MM.1S (cell line): ENCODE measurements around the gene SH3D19.

Experiments
- DNase-seq: peaks from one replicate; pipeline ENCODE4 v3.0.0-alpha.2; 2015
- H2AFZ ChIP-seq: fragments of 300-600 bp; sonication (generic); 2 replicates; pipeline ENCODE4 v1.6.0; 2016; ENCODE audit warnings: antibody characterized with exemption, low read length
- H3F3A ChIP-seq: fragments of 300-600 bp; sonication (generic); 2 replicates; pipeline ENCODE4 v1.6.1; 2016; ENCODE audit warnings: mild to moderate bottlenecking, antibody characterized with exemption, low read length, moderate library complexity, mixed read lengths; ENCODE audit not compliant: insufficient read depth
- H3K27ac ChIP-seq: fragments of 300-600 bp; sonication (generic); 2 replicates; pipeline ENCODE4 v1.5.1; 2016; ENCODE audit warnings: mild to moderate bottlenecking, low read length
- H3K27me3 ChIP-seq: fragments of 300-600 bp; sonication (generic); replicated peaks from 2 replicates; pipeline ENCODE4 v1.6.0; 2016; ENCODE audit warnings: low read length; ENCODE audit not compliant: insufficient read depth
- H3K36me3 ChIP-seq: fragments of 300-600 bp; sonication (generic); replicated peaks from 2 replicates; pipeline ENCODE4 v1.6.1; 2016; ENCODE audit warnings: mild to moderate bottlenecking, low read length, mixed read lengths; ENCODE audit not compliant: insufficient read depth
- H3K4me1 ChIP-seq: fragments of 300-600 bp; sonication (generic); 2 replicates; pipeline ENCODE4 v1.6.1; 2016; ENCODE audit warnings: low read length, mixed read lengths
- H3K4me2 ChIP-seq: fragments of 300-600 bp; sonication (generic); 2 replicates; pipeline ENCODE4 v1.6.0; 2016; ENCODE audit warnings: low read depth, low read length
- H3K4me3 ChIP-seq: fragments of 300-600 bp; sonication (generic); 2 replicates; pipeline ENCODE4 v1.5.1; 2016; ENCODE audit warnings: low read length, mixed read lengths
- H3K79me2 ChIP-seq: fragments of 300-600 bp; sonication (generic); 2 replicates; pipeline ENCODE4 v1.6.1; 2016; ENCODE audit warnings: mixed run types, low read length, mixed read lengths
- H3K9ac ChIP-seq: fragments of 300-600 bp; sonication (generic); 2 replicates; pipeline ENCODE4 v1.6.1; 2016; ENCODE audit warnings: low read length, mixed read lengths
- H3K9me2 ChIP-seq: fragments of 300-600 bp; sonication (generic); replicated peaks from 2 replicates; pipeline ENCODE4 v1.6.1; 2016; ENCODE audit warnings: mild to moderate bottlenecking, low read length, mixed read lengths; ENCODE audit not compliant: insufficient read depth
- H3K9me3 ChIP-seq: fragments of 300-600 bp; sonication (generic); replicated peaks from 2 replicates; pipeline ENCODE4 v1.6.1; 2016; ENCODE audit warnings: mild to moderate bottlenecking, low read length, mixed read lengths; ENCODE audit not compliant: insufficient read depth
- H4K20me1 ChIP-seq: fragments of 300-600 bp; sonication (generic); 2 replicates; pipeline ENCODE4 v1.6.1; 2016; ENCODE audit warnings: mild to moderate bottlenecking, low read length, moderate library complexity, mixed read lengths; ENCODE audit not compliant: insufficient read depth
- CTCF ChIP-seq: fragments of 300-600 bp; sonication (generic); IDR thresholded peaks from 2 replicates; pipeline ENCODE4 v1.5.1; 2016; ENCODE audit warnings: antibody characterized with exemption, low read length, mixed read lengths
- EZH2 ChIP-seq: fragments of 300-600 bp; sonication (generic); optimal IDR thresholded peaks from 2 replicates; pipeline ENCODE3; 2017; ENCODE audit warnings: low read depth, mild to moderate bottlenecking, antibody characterized with exemption, low read length, mixed read lengths
- EZH2phosphoT487 ChIP-seq: fragments of 300-600 bp; sonication (generic); IDR thresholded peaks from 2 replicates; pipeline ENCODE4 v1.6.1; 2018; ENCODE audit warnings: antibody characterized with exemption, low read length

The SH3D19 gene

GRCh38 chr4:151233600-151233999, 91.8 kb downstream of the SH3D19 start:
- Histone ChIP-seq H4K20me1 (no peaks in the 10 kb centered on the region), H3K9me3 (no peaks in the 10 kb centered on the region), H3K4me2 (no peak overlapping the region), H3K9me2 (no peaks in the 10 kb centered on the region), H3K36me3 (no peaks in the 10 kb centered on the region), H3K9ac (no peak overlapping the region), H2AFZ (no peak overlapping the region), H3K4me1 (no peaks in the 10 kb centered on the region), H3F3A (no peaks in the 10 kb centered on the region), H3K27me3 (no peaks in the 10 kb centered on the region), H3K79me2 (no peaks in the 10 kb centered on the region), H3K4me3 (no peak overlapping the region), H3K27ac (no peak overlapping the region)
- DNase-seq, result no peak
- TF ChIP-seq EZH2 (no peak), CTCF (no peak), EZH2phosphoT487 (no peak)

- H3K27me3 ChIP-seq, result no peaks in the 10 kb centered on the region
- no peaks in the 10 kb centered on the region for H3K4me1 ChIP-seq
- no peak for DNase-seq
- H3F3A ChIP-seq, result no peaks in the 10 kb centered on the region
- H4K20me1 ChIP-seq, result no peaks in the 10 kb centered on the region
- H3K9ac ChIP-seq, result no peak overlapping the region
- H3K27ac ChIP-seq, result no peak overlapping the region
- no peaks in the 10 kb centered on the region for H3K9me3 ChIP-seq
- H3K79me2 ChIP-seq, result no peaks in the 10 kb centered on the region
- TF ChIP-seq EZH2, result no peak
- H2AFZ ChIP-seq, result no peak overlapping the region
- no peaks in the 10 kb centered on the region for H3K9me2 ChIP-seq
- no peak overlapping the region for H3K4me2 ChIP-seq
- H3K4me3 ChIP-seq, result no peak overlapping the region
- no peaks in the 10 kb centered on the region for H3K36me3 ChIP-seq
These were observed 93.3 kb downstream of the SH3D19 start for GRCh38 chr4:151231915-151232595.

GRCh38 chr4:151228189-151229119, 97.0 kb downstream of the SH3D19 start:
- Histone ChIP-seq H3K36me3 (no peaks in the 10 kb centered on the region), H3K79me2 (no peaks in the 10 kb centered on the region), H3K27me3 (no peaks in the 10 kb centered on the region), H2AFZ (no peak overlapping the region), H3K9ac (no peak overlapping the region), H3K4me1 (no peaks in the 10 kb centered on the region), H3F3A (no peaks in the 10 kb centered on the region), H3K9me3 (no peaks in the 10 kb centered on the region), H3K27ac (no peak overlapping the region), H3K4me3 (no peak overlapping the region), H3K9me2 (no peaks in the 10 kb centered on the region), H4K20me1 (no peaks in the 10 kb centered on the region), H3K4me2 (no peak overlapping the region)
- no peak for DNase-seq
- TF ChIP-seq CTCF (no peak), EZH2 (no peak), EZH2phosphoT487 (no peak)
